LNCAP (cell line): Measurements from ENCODE around the gene ALPG.

Source experiments
- TF ChIP-seq, protein P1 (sequence below): fragments of 450-650 bp; IDR thresholded peaks from 2 replicates; pipeline ENCODE4 v1.5.1; 2017; ENCODE audit warnings: mild to moderate bottlenecking

The ALPG gene

DNA sequence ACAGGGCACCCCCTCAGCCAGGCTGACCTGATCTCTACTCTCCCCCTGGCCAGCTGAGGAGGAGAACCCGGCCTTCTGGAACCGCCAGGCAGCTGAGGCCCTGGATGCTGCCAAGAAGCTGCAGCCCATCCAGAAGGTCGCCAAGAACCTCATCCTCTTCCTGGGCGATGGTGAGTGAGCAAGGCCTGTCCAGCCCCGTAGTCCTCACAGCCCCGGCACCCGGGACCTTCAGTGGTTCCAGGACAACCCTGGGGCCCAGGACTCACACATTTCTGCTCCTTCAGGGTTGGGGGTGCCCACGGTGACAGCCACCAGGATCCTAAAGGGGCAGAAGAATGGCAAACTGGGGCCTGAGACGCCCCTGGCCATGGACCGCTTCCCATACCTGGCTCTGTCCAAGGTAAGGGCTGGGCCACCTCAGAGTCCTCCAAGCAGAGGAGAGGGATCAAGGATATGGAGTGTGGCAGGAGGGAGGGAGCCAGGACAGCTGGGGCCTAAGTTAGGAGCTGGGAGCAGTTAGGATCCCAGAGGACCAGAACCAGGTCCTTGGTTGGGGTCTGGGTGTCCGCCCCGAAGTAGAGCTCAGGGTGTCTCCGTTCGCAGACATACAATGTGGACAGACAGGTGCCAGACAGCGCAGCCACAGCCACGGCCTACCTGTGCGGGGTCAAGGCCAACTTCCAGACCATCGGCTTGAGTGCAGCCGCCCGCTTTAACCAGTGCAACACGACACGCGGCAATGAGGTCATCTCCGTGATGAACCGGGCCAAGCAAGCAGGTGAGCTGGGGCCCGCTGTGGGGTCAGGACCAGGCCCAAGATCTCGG, 49.9 kb downstream of the ALPG start:
- TF ChIP-seq, protein P1, sequence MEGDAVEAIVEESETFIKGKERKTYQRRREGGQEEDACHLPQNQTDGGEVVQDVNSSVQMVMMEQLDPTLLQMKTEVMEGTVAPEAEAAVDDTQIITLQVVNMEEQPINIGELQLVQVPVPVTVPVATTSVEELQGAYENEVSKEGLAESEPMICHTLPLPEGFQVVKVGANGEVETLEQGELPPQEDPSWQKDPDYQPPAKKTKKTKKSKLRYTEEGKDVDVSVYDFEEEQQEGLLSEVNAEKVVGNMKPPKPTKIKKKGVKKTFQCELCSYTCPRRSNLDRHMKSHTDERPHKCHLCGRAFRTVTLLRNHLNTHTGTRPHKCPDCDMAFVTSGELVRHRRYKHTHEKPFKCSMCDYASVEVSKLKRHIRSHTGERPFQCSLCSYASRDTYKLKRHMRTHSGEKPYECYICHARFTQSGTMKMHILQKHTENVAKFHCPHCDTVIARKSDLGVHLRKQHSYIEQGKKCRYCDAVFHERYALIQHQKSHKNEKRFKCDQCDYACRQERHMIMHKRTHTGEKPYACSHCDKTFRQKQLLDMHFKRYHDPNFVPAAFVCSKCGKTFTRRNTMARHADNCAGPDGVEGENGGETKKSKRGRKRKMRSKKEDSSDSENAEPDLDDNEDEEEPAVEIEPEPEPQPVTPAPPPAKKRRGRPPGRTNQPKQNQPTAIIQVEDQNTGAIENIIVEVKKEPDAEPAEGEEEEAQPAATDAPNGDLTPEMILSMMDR = no peak

DNA sequence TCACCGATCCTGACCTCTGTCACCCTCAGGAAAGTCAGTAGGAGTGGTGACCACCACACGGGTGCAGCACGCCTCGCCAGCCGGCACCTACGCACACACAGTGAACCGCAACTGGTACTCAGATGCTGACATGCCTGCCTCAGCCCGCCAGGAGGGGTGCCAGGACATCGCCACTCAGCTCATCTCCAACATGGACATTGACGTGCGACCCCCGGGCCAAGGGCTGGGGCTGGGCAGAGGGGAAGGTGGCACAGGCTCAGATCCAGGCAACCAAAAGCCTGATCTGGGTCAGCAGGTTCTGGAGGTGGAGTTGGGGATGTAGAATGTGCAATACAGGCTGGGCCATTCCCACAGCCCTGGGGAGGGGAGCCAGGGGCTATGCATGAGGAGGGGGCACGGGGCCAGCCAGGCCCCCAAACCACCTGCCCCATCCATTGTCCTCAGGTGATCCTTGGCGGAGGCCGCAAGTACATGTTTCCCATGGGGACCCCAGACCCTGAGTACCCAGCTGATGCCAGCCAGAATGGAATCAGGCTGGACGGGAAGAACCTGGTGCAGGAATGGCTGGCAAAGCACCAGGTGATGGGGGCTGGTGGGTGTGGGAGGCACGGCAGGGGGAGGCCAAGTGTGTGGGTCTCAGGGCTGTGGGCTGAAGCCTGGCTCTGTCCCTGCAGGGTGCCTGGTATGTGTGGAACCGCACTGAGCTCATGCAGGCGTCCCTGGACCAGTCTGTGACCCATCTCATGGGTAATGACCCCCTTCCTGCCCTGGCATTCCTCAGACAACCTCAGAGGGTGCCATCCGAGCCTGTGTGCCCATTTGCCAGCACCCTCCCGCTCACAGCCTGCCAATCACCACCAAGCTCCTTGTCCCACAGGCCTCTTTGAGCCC, 50.7 kb downstream of the ALPG start:
- TF ChIP-seq, protein P1 = no peak

DNA sequence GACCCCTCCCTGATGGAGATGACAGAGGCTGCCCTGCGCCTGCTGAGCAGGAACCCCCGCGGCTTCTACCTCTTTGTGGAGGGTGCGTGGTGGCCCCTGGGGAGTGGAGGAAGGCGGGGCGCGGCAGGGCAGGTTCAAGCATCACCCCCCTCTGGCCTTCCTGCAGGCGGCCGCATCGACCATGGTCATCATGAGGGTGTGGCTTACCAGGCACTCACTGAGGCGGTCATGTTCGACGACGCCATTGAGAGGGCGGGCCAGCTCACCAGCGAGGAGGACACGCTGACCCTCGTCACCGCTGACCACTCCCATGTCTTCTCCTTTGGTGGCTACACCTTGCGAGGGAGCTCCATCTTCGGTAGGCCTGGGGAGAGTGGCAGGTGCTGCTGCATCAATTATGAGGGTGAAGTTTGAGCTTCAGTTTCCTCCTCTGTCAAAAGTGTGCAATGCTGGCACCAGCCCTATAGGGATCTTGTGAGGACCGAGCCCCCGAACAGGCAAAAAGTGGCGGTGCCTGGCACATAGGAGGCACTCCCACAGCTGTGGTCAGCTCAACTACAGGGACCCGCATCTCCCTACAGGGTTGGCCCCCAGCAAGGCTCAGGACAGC, 51.5 kb downstream of the ALPG start:
- TF ChIP-seq, protein P1 = no peak

DNA sequence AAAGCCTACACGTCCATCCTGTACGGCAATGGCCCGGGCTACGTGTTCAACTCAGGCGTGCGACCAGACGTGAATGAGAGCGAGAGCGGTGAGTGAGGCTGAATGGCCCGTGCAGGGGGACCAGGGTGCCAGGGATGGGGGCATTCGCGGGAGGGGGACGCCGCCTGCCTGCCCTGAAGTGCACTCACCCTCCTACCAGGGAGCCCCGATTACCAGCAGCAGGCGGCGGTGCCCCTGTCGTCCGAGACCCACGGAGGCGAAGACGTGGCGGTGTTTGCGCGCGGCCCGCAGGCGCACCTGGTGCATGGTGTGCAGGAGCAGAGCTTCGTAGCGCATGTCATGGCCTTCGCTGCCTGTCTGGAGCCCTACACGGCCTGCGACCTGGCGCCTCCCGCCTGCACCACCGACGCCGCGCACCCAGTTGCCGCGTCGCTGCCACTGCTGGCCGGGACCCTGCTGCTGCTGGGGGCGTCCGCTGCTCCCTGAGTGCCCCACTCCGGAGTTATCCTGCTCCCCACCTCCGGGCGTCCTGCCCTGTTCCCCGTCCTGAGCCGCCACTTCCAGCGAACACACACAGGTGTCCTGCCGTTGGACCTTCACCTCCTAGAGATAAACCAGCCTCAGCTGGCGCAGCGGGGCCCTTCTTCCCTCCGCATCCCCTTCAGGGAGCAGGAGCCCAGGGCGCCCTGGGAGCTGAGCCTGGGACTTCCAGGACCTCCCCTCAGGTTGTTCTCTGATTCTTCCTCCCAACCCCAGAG, 52.2 kb downstream of the ALPG start:
- TF ChIP-seq, protein P1 = no peak

DNA sequence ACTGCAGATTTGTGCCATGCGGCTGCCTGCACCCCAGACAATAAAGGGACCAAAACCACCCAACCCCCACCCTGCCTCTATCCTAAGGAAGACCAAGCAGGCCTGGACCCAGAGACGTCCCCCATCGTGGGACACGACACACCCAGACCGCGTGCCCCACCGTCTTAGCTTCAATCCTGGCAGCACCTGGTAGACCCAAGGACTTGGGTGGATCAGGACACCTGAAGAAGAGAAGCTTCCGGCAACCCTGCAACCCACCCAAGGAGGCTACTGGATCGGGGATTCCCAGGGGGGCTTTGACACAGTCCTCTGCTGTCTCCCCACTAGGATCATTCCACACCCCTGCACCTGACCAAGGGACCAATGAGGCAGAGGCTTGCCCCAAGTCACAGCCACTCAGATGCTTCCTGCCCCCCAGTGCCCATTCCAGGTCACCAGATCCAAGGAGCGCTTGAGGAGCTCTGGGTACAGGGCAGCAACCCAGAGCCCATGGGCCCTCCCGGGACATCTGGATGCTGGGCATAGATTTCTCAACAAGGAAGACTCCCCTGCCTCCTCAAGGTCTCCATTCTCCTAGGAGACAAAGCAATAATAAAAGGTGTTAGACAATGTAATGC, 52.9 kb downstream of the ALPG start:
- TF ChIP-seq, protein P1 = no peak

DNA sequence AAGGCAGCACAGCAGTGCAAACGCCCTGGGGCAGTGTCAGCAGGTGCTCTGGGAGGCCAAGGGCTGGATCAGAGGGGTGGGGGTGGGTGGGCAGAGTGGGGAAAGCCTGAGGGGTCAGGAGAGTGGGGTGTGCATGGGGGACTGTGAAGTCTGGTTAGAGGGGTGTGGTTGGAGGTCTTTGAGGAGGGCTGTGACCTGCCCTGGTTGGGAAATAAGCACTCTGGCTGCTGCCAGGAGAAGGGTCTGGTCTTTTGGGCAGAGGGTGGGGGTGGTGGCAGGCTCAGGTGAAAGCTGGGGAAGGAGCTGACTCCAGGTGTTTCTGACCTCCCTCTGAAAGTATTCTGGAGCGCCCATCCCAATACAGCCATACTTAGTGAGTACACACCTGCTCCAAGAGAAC, 53.5 kb downstream of the ALPG start:
- TF ChIP-seq, protein P1 = no peak
